DND-41 (cell line): ENCODE data around the gene ADAM17.

ENCODE experiments used
- CTCF ChIP-seq: IDR thresholded peaks from 2 replicates; pipeline ENCODE4 v1.5.1; 2012; ENCODE audit warnings: borderline replicate concordance, low read length, moderate library complexity, mild to moderate bottlenecking; ENCODE audit not compliant: poor library complexity, severe bottlenecking; ENCODE audit errors: extremely low read depth
- EZH2 ChIP-seq: IDR thresholded peaks from 3 replicates; pipeline ENCODE4 v1.6.1; 2012; ENCODE audit warnings: borderline replicate concordance, low read depth, mild to moderate bottlenecking, moderate library complexity, low read length, inconsistent platforms; ENCODE audit not compliant: severe bottlenecking

DNA sequence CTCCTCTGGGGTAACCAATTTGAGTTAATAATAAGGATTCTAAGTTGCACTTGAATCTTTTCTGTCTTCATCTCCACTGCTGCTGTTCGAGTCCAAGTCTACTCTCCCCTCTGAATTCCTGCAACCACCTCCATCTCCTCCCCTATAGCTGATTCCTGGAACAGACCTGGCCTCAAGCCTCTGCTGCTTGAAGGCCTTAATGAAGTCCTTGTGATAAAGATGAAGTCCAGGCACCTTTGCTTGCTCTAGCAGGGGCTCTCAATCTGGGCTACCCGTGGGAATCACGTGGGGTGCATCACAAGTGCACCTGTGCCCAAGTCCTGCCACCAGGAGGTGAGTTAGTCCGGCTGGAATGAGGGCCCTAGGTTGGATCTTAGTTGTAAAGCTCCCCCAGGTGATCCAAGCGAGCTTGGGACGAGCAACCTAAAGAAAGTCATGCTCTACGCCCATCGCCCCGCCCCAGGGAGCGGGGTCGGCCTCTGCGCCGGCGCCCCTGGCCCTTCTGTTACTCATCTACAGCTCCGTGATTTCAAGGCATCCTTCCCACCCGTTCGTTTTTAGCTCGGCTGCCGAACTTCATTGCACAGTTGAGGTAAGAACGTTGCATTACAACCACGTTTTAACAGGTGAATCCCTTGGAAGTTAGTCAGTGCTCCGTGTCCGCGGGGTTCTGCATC lies 82.2 kb downstream of the ADAM17 start:
- TF ChIP-seq CTCF: peak; percentile 8
- TF ChIP-seq EZH2: no peak
